GM12878 (cell line): Measurements from ENCODE around the gene RIC1. TPM values are rescaled to one million over a fixed set of nuclear protein-coding genes. Genes with fewer than 3 reads are reported as not detected.

ENCODE experiments used
- ATAC-seq: fragments of 200-7000 bp; cut with Tn5 transposase; 3 replicates; pipeline ENCODE4 v1.9.1; 2020; ENCODE audit warnings: mild to moderate bottlenecking, moderate library complexity
- BruUV-seq: library from RNA; stranded (reverse); fragments of 400-500 nt; replicated peaks from 2 replicates; lab custom pipeline; 2021; lab: Mats Ljungman, UMichigan
- CTCF ChIA-PET: fragments of 300-600 bp; sonication (Branson Sonifier 250); formaldehyde crosslinking; extraction: SDS; loops from one replicate; lab custom pipeline; 2021; ENCODE audit warnings: inconsistent platforms; lab: Yijun Ruan, JAX
- POLR2A ChIA-PET: fragments of 350-600 bp; formaldehyde crosslinking; extraction: SDS; loops from one replicate; lab custom pipeline; 2021; ENCODE audit warnings: inconsistent platforms; lab: Charles Lee
- RAD21 ChIA-PET: fragments of 300-600 bp; sonication (Branson Sonifier 250); formaldehyde crosslinking; loops from one replicate; lab custom pipeline; 2023; ENCODE audit warnings: antibody characterized with exemption; ENCODE audit not compliant: unreplicated experiment; lab: Charles Lee
- SMC1A ChIA-PET: fragments of 300-600 bp; sonication (Branson Sonifier 250); formaldehyde crosslinking; loops from one replicate; lab custom pipeline; 2023; ENCODE audit not compliant: unreplicated experiment, uncharacterized antibody; lab: Charles Lee
- DNase-seq: peaks from one replicate; pipeline ENCODE4 v3.0.0-alpha.2; 2011; ENCODE audit warnings: low read depth, low spot score
- FAIRE-seq: peaks from 3 replicates; lab custom pipeline; 2011; peaks lifted over from hg19 to GRCh38; lab: Jason Lieb, UNC
- H2AFZ ChIP-seq: 2 replicates; pipeline ENCODE4 v1.6.0; 2011; ENCODE audit warnings: low read depth, low read length, control low read depth; ENCODE audit not compliant: control insufficient read depth
- H3K27ac ChIP-seq: 2 replicates; pipeline ENCODE4 v1.5.1; 2011; ENCODE audit warnings: control low read depth; ENCODE audit not compliant: control insufficient read depth, insufficient read depth
- H3K27me3 ChIP-seq, 2 experiments: replicated peaks in 1 of 2; 2 replicates each; pipeline versions ENCODE4 v1.6.0 to v1.6.1; 2011; ENCODE audit warnings: low read length in 1 of 2; ENCODE audit not compliant: control insufficient read depth in 2 of 2, insufficient read depth in 2 of 2
- H3K36me3 ChIP-seq, 2 experiments: 2 replicates each; pipeline ENCODE4 v1.5.1; 2011; ENCODE audit warnings: low read length in 1 of 2; ENCODE audit not compliant: control insufficient read depth in 2 of 2, insufficient read depth in 2 of 2
- H3K4me1 ChIP-seq: 2 replicates; pipeline ENCODE4 v1.6.1; 2011; ENCODE audit warnings: mild to moderate bottlenecking, low read length, moderate library complexity, mixed read lengths; ENCODE audit not compliant: control insufficient read depth, insufficient read depth
- H3K4me2 ChIP-seq: 2 replicates; pipeline ENCODE4 v1.6.0; 2011; ENCODE audit warnings: control low read depth; ENCODE audit not compliant: control insufficient read depth, insufficient read depth
- H3K4me3 ChIP-seq: fragments of 200-600 bp; sonication (generic); 2 replicates; pipeline ENCODE4 v1.5.1; 2016
- H3K79me2 ChIP-seq: 2 replicates; pipeline ENCODE4 v1.6.0; 2011; ENCODE audit warnings: low read length; ENCODE audit not compliant: control insufficient read depth, insufficient read depth
- H3K9ac ChIP-seq: 2 replicates; pipeline ENCODE4 v1.8.0; 2011; ENCODE audit warnings: low read length, control low read depth, mixed read lengths; ENCODE audit not compliant: control insufficient read depth, insufficient read depth
- H3K9me3 ChIP-seq: replicated peaks from 3 replicates; pipeline ENCODE4 v1.5.1; 2011; ENCODE audit warnings: mild to moderate bottlenecking, low read length; ENCODE audit not compliant: control insufficient read depth, insufficient read depth
- H4K20me1 ChIP-seq: 2 replicates; pipeline ENCODE4 v1.6.0; 2011; ENCODE audit not compliant: control insufficient read depth, insufficient read depth
- BACH1 ChIP-seq: fragments of 450-650 bp; IDR thresholded peaks from 2 replicates; pipeline ENCODE4 v1.6.1; 2017; ENCODE audit warnings: mild to moderate bottlenecking, borderline replicate concordance
- CREB1 ChIP-seq: IDR thresholded peaks from 2 replicates; pipeline ENCODE4 v1.6.1; 2012; ENCODE audit warnings: low read depth, mild to moderate bottlenecking, inconsistent platforms
- E4F1 ChIP-seq: fragments of 450-650 bp; IDR thresholded peaks from 2 replicates; pipeline ENCODE4 v1.6.1; 2018; ENCODE audit warnings: borderline replicate concordance, mild to moderate bottlenecking; ENCODE audit not compliant: partially characterized antibody
- EZH2 ChIP-seq: IDR thresholded peaks from 2 replicates; pipeline ENCODE4 v1.6.1; 2012; ENCODE audit warnings: low read depth, mild to moderate bottlenecking, control low read depth, inconsistent platforms, low read length, borderline replicate concordance; ENCODE audit not compliant: control insufficient read depth
- MTA2 ChIP-seq: fragments of 450-650 bp; IDR thresholded peaks from 2 replicates; pipeline ENCODE4 v1.6.1; 2016; ENCODE audit warnings: low read depth, mild to moderate bottlenecking, moderate library complexity
- PAX5 ChIP-seq: IDR thresholded peaks from 2 replicates; pipeline ENCODE4 v1.6.1; 2011; ENCODE audit warnings: low read depth, low read length, borderline replicate concordance
- POLR2A ChIP-seq: IDR thresholded peaks from 2 replicates; pipeline ENCODE4 v1.6.1; 2011; ENCODE audit warnings: low read depth, mild to moderate bottlenecking, low read length
- RELA ChIP-seq: fragments of 450-650 bp; IDR thresholded peaks from 2 replicates; pipeline ENCODE4 v1.8.0; 2014; ENCODE audit warnings: borderline replicate concordance; ENCODE audit not compliant: partially characterized antibody
- RELB ChIP-seq: fragments of 450-650 bp; IDR thresholded peaks from 2 replicates; pipeline ENCODE4 v1.6.1; 2017; ENCODE audit warnings: low read depth, mild to moderate bottlenecking, moderate library complexity
- SPI1 ChIP-seq: IDR thresholded peaks from 2 replicates; pipeline ENCODE4 v1.6.1; 2011; ENCODE audit warnings: low read depth, mild to moderate bottlenecking, low read length, moderate library complexity, borderline replicate concordance; ENCODE audit not compliant: insufficient read depth
- SREBF1 ChIP-seq: IDR thresholded peaks from 2 replicates; pipeline ENCODE4 v1.6.1; 2012; ENCODE audit warnings: mild to moderate bottlenecking, low read length
- STAT1 ChIP-seq: fragments of 450-650 bp; conservative IDR thresholded peaks from 2 replicates; pipeline ENCODE4 v1.6.1; 2014; ENCODE audit warnings: antibody characterized with exemption, mild to moderate bottlenecking
- SUPT20H ChIP-seq: IDR thresholded peaks from 2 replicates; pipeline ENCODE4 v1.6.1; 2011; ENCODE audit warnings: low read depth, mild to moderate bottlenecking, low read length, moderate library complexity, borderline replicate concordance; ENCODE audit not compliant: control insufficient read depth
- TCF3 ChIP-seq: IDR thresholded peaks from 2 replicates; pipeline ENCODE4 v1.6.1; 2012; ENCODE audit warnings: low read depth, mild to moderate bottlenecking, low read length, borderline replicate concordance; ENCODE audit not compliant: insufficient read depth
- ZNF622 ChIP-seq: fragments of 450-650 bp; IDR thresholded peaks from 2 replicates; pipeline ENCODE4 v1.6.1; 2017; ENCODE audit warnings: mild to moderate bottlenecking, inconsistent platforms
- WGBS: methylation state at CpG from one replicate; pipeline ENCODE4 v1.1.6; 2016; ENCODE audit warnings: low lambda C conversion rate; ENCODE audit not compliant: insufficient replicate concordance, insufficient coverage; ENCODE audit errors: missing lambda C conversion rate; 5-methylcytosine and 5-hydroxymethylcytosine counted together
- in situ Hi-C: fragments of 300-500 bp; cut with MboI; formaldehyde crosslinking; loops from 9 replicates; pipeline ENCODE4 v1.14.3; 2018; ENCODE audit warnings: mixed read lengths
- intact Hi-C: fragments of 100-400 bp; cut with micrococcal nuclease; formaldehyde crosslinking; loops from one replicate; pipeline ENCODE4 v1.14.2; 2022; ENCODE audit not compliant: unreplicated experiment
- polyA plus RNA-seq, 11 experiments: library from polyadenylated mRNA; depleted of rRNA in 4 of 11; unstranded in 6 of 11; stranded (reverse) in 5 of 11; fragments of >200 nt; fragmentation: Nextera tagmentation in 4 of 11; fragmentation: Illumina TruSeq in 1 of 11; extraction: Ambion mirVana in 4 of 11; extraction: Trizol in 1 of 11; gene quantifications; 1 replicate in 1 of 11; 2 replicates in 10 of 11; pipeline versions ENCODE4 v1.2.1 to v1.2.3, GENCODE V29; 2011 to 2016; ENCODE audit warnings: inconsistent platforms in 2 of 11, missing spikeins in 2 of 11, low read depth in 1 of 11
- total RNA-seq, 4 experiments: library from RNA; depleted of rRNA in 3 of 4; stranded (reverse); fragments of >200 nt in 3 of 4; fragmentation: Illumina TruSeq in 1 of 4; extraction: Trizol in 1 of 4; gene quantifications; 2 replicates each; pipeline versions ENCODE4 v1.2.1 to v1.2.3, GENCODE V29; 2013 to 2021
- TF ChIP-seq, protein P1 (sequence below): fragments of 450-650 bp; IDR thresholded peaks from 2 replicates; pipeline ENCODE4 v1.6.1; 2014; ENCODE audit warnings: mild to moderate bottlenecking
- TF ChIP-seq, protein P2 (sequence below): IDR thresholded peaks from 2 replicates; pipeline ENCODE4 v1.6.1; 2012; ENCODE audit warnings: low read depth, low read length, improper control_type of control experiment

RIC1 gene
- total and polyA plus RNA-seq, 10 of the 15 experiments (the other 5 are each of a cell fraction or from before 2014, with no cell fraction given) = 6.2 to 59.8 (median 33.3) TPM

DNA sequence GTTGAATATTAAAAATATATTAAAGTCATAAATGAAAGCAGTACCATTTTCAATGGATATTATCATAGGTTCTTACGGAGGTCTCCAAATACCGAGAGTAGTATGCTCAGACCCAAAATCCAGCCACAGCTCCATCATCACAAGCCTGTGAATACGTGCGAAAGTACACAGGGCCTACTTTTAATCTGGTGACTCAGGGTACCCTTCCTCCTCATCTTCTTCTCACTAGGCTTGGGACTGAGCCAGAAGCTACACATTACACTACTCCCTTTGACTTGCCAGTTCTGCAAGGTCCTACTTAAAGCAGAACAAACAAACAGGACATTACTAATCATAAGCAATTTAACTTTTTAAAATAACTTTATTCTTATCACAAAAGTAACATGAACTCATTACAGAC lies 7.6 kb upstream of the RIC1 start:
- no peak overlapping the region for H3K9ac ChIP-seq
- no peaks in the 10 kb centered on the region; the same call in 1 of the 3 replicates for H3K9me3 ChIP-seq
- in situ Hi-C loops = no loop called here
- 100% methylated on average over 4 of the region's 4 CpGs for WGBS
- peaks cover 0 to 3% of the 10 kb centered on the region in 2 experiments; a peak in 1 of 4 replicates for H3K36me3 ChIP-seq
- TF ChIP-seq, protein P1, sequence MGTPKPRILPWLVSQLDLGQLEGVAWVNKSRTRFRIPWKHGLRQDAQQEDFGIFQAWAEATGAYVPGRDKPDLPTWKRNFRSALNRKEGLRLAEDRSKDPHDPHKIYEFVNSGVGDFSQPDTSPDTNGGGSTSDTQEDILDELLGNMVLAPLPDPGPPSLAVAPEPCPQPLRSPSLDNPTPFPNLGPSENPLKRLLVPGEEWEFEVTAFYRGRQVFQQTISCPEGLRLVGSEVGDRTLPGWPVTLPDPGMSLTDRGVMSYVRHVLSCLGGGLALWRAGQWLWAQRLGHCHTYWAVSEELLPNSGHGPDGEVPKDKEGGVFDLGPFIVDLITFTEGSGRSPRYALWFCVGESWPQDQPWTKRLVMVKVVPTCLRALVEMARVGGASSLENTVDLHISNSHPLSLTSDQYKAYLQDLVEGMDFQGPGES = no peak
- TF ChIP-seq PAX5 = no peak
- no peak for TF ChIP-seq SPI1
- no peak for TF ChIP-seq ZNF622
- no peak for TF ChIP-seq TCF3
- no peak for TF ChIP-seq RELB
- no peak for TF ChIP-seq RELA
- no peak for TF ChIP-seq MTA2
- TF ChIP-seq CREB1 = no peak
- TF ChIP-seq SREBF1 = no peak
- no peak for TF ChIP-seq BACH1
- TF ChIP-seq SUPT20H = no peak
- TF ChIP-seq, protein P2, sequence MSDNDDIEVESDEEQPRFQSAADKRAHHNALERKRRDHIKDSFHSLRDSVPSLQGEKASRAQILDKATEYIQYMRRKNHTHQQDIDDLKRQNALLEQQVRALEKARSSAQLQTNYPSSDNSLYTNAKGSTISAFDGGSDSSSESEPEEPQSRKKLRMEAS = no peak
- TF ChIP-seq STAT1 = no peak
- no peak for TF ChIP-seq POLR2A
- no peak for TF ChIP-seq EZH2
- TF ChIP-seq E4F1 = no peak
- ChIA-PET RAD21 (no interaction called here), SMC1A (interaction anchor here (1.3 to 1.5 kb wide), 3 partner anchors 11 to 21 kb away, joined by 4 to 7 read pairs (median 6); no protein-coding TSS in a partner anchor), CTCF (interaction anchor here (1.0 to 4.2 kb wide), 3 partner anchors 11 to 129 kb away, joined by 3 to 23 read pairs (median 3); no protein-coding TSS in a partner anchor), POLR2A (interaction anchor here (0.7 kb wide), 1 partner anchor 681 kb away, joined by 3 read pairs; no protein-coding TSS in a partner anchor)
- no peaks in the 10 kb centered on the region for H3K27me3 ChIP-seq
- H2AFZ ChIP-seq = no peak overlapping the region
- intact Hi-C loops = no loop called here
- FAIRE-seq = no peak
- no peak overlapping the region for H3K4me2 ChIP-seq
- no peak overlapping the region for H3K27ac ChIP-seq
- H3K79me2 ChIP-seq = peaks cover 57% of the 10 kb centered on the region
- no peak for ATAC-seq
- no peak for DNase-seq
- no peak overlapping the region for H3K4me3 ChIP-seq
- peaks cover 40% of the 10 kb centered on the region for H3K4me1 ChIP-seq
- no peaks in the 10 kb centered on the region for H4K20me1 ChIP-seq
- BruUV-seq = no TSS peak
